GM12878 (cell line): ENCODE measurements around the gene DENND1B.

ENCODE experiments used
- DPF2 ChIP-seq: fragments of 450-650 bp; IDR thresholded peaks from 2 replicates; pipeline ENCODE4 v1.6.1; 2017; ENCODE audit warnings: mild to moderate bottlenecking
- EZH2 ChIP-seq: IDR thresholded peaks from 2 replicates; pipeline ENCODE4 v1.6.1; 2012; ENCODE audit warnings: low read depth, mild to moderate bottlenecking, control low read depth, inconsistent platforms, low read length, borderline replicate concordance; ENCODE audit not compliant: control insufficient read depth
- MYC ChIP-seq: IDR thresholded peaks from 2 replicates; pipeline ENCODE4 v1.6.1; 2011; ENCODE audit warnings: mild to moderate bottlenecking, low read length, moderate library complexity, inconsistent platforms; ENCODE audit not compliant: insufficient read depth, insufficient replicate concordance, insufficient read length, severe bottlenecking
- POLR2A ChIP-seq: IDR thresholded peaks from 2 replicates; pipeline ENCODE4 v1.6.1; 2011; ENCODE audit warnings: low read depth, mild to moderate bottlenecking, low read length
- POLR2AphosphoS5 ChIP-seq: IDR thresholded peaks from 2 replicates; pipeline ENCODE4 v1.6.1; 2011; ENCODE audit warnings: mild to moderate bottlenecking, low read length, inconsistent platforms
- RAD21 ChIP-seq: IDR thresholded peaks from 2 replicates; pipeline ENCODE4 v1.6.1; 2011; ENCODE audit warnings: mild to moderate bottlenecking, low read depth, low read length, moderate library complexity; ENCODE audit not compliant: insufficient read depth
- TARDBP ChIP-seq: IDR thresholded peaks from 2 replicates; pipeline ENCODE4 v1.6.1; 2016; ENCODE audit warnings: borderline replicate concordance
- TF ChIP-seq, protein P1 (sequence below): IDR thresholded peaks from 2 replicates; pipeline ENCODE4 v1.6.1; 2012; ENCODE audit warnings: low read depth, low read length, improper control_type of control experiment
- TF ChIP-seq, protein P2 (sequence below), 3 experiments: IDR thresholded peaks in 2 of 3; conservative IDR thresholded peaks in 1 of 3; 2 replicates each; pipeline ENCODE4 v1.5.1; 2011; ENCODE audit warnings: low read depth in 3 of 3, low read length in 3 of 3, mild to moderate bottlenecking in 3 of 3, control low read depth in 2 of 3, moderate library complexity in 2 of 3, inconsistent platforms in 1 of 3, mixed read lengths in 1 of 3; ENCODE audit not compliant: control insufficient read depth in 2 of 3, insufficient read depth in 1 of 3; ENCODE audit errors: extremely low read depth in 1 of 3

- TF ChIP-seq, protein P1, sequence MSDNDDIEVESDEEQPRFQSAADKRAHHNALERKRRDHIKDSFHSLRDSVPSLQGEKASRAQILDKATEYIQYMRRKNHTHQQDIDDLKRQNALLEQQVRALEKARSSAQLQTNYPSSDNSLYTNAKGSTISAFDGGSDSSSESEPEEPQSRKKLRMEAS, result no peak
- TF ChIP-seq RAD21 (no peak), EZH2 (no peak), MYC (no peak), POLR2A (no peak), POLR2AphosphoS5 (no peak), TARDBP (no peak), DPF2 (no peak)
- TF ChIP-seq, protein P2, sequence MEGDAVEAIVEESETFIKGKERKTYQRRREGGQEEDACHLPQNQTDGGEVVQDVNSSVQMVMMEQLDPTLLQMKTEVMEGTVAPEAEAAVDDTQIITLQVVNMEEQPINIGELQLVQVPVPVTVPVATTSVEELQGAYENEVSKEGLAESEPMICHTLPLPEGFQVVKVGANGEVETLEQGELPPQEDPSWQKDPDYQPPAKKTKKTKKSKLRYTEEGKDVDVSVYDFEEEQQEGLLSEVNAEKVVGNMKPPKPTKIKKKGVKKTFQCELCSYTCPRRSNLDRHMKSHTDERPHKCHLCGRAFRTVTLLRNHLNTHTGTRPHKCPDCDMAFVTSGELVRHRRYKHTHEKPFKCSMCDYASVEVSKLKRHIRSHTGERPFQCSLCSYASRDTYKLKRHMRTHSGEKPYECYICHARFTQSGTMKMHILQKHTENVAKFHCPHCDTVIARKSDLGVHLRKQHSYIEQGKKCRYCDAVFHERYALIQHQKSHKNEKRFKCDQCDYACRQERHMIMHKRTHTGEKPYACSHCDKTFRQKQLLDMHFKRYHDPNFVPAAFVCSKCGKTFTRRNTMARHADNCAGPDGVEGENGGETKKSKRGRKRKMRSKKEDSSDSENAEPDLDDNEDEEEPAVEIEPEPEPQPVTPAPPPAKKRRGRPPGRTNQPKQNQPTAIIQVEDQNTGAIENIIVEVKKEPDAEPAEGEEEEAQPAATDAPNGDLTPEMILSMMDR (IDR thresholded peaks at IDR 0.05 in 2 of 3, conservative IDR thresholded peaks at IDR 0.05 in 1 of 3; ENCODE audit: control insufficient read depth in 2 of 3, extremely low read depth in 1 of 3, insufficient read depth in 1 of 3, low read depth in 3 of 3, low read length in 3 of 3), result no peak
These were observed 33.6 kb upstream of the DENND1B start for GRCh38 chr1:197808880-197809279.
